ENCODE data around the gene NSRP1.
A peak's percentile ranks its signal among the peaks of the same experiment; 100 is the strongest.
"Not testable (repeated sequence)": the region's sequence is repeated elsewhere in the genome, so short reads cannot be mapped to it uniquely, and the experiment has no call there.

NSRP1 gene

GRCh38 chr17:30225919-30226553 lies 109.4 kb downstream of the NSRP1 start:
- no peaks in the 10 kb centered on the region for H3K36me3 ChIP-seq (ENCODE audit: control insufficient read depth in 1 of 2, insufficient read depth in 2 of 2, low read length in 2 of 2)
- no peaks in the 10 kb centered on the region for H3K9me3 ChIP-seq (ENCODE audit: control insufficient read depth in 1 of 2, low read length in 2 of 2)
- H3K27me3 ChIP-seq (ENCODE audit: control insufficient read depth in 1 of 2, insufficient read depth in 2 of 2, low read length in 2 of 2): peaks cover 0 to 5% of the 10 kb centered on the region in 2 donors
- H3K27ac ChIP-seq (ENCODE audit: low read depth, low read length): no peak overlapping the region
- H3K4me1 ChIP-seq (ENCODE audit: control insufficient read depth in 1 of 2, insufficient read depth in 2 of 2, low read length in 2 of 2): peaks cover 18 to 26% of the 10 kb centered on the region in 2 donors
- H3K9ac ChIP-seq (ENCODE audit: low read depth in 1 of 2, low read length in 2 of 2): no peak overlapping the region
- H3K4me3 ChIP-seq (ENCODE audit: low read depth in 1 of 2, low read length in 2 of 2): no peak overlapping the region

- H3K9me3 ChIP-seq (ENCODE audit: control insufficient read depth in 1 of 2, low read length in 2 of 2): no peaks in the 10 kb centered on the region
- H3K27me3 ChIP-seq (ENCODE audit: control insufficient read depth in 1 of 2, insufficient read depth in 2 of 2, low read length in 2 of 2): peaks cover under 1 to 5% of the 10 kb centered on the region in 2 donors
- H3K4me3 ChIP-seq (ENCODE audit: low read depth in 1 of 2, low read length in 2 of 2): no peak overlapping the region
- H3K4me1 ChIP-seq (ENCODE audit: control insufficient read depth in 1 of 2, insufficient read depth in 2 of 2, low read length in 2 of 2): peaks cover 18 to 26% of the 10 kb centered on the region in 2 donors
- no peak overlapping the region for H3K27ac ChIP-seq (ENCODE audit: low read depth, low read length)
- H3K36me3 ChIP-seq (ENCODE audit: control insufficient read depth in 1 of 2, insufficient read depth in 2 of 2, low read length in 2 of 2): no peaks in the 10 kb centered on the region
- H3K9ac ChIP-seq (ENCODE audit: low read depth in 1 of 2, low read length in 2 of 2): no peak overlapping the region
These were observed 110.3 kb downstream of the NSRP1 start for GRCh38 chr17:30226878-30227277.

GRCh38 chr17:30228011-30228410 lies 111.4 kb downstream of the NSRP1 start:
- H3K27me3 ChIP-seq (ENCODE audit: control insufficient read depth in 1 of 2, insufficient read depth in 2 of 2, low read length in 2 of 2): peaks cover 4 to 11% of the 10 kb centered on the region in 2 donors
- no peak overlapping the region for H3K4me3 ChIP-seq (ENCODE audit: low read depth in 1 of 2, low read length in 2 of 2)
- no peak overlapping the region for H3K9ac ChIP-seq (ENCODE audit: low read depth in 1 of 2, low read length in 2 of 2)
- no peaks in the 10 kb centered on the region for H3K36me3 ChIP-seq (ENCODE audit: control insufficient read depth in 1 of 2, insufficient read depth in 2 of 2, low read length in 2 of 2)
- no peaks in the 10 kb centered on the region for H3K9me3 ChIP-seq (ENCODE audit: control insufficient read depth in 1 of 2, low read length in 2 of 2)
- peaks cover 18 to 20% of the 10 kb centered on the region in 2 donors for H3K4me1 ChIP-seq (ENCODE audit: control insufficient read depth in 1 of 2, insufficient read depth in 2 of 2, low read length in 2 of 2)
- no peak overlapping the region for H3K27ac ChIP-seq (ENCODE audit: low read depth, low read length)

GRCh38 chr17:30229012-30229411 lies 112.4 kb downstream of the NSRP1 start:
- Histone ChIP-seq H3K9me3 (ENCODE audit: control insufficient read depth in 1 of 2, low read length in 2 of 2) (no peaks in the 10 kb centered on the region), H3K9ac (ENCODE audit: low read depth in 1 of 2, low read length in 2 of 2) (no peak overlapping the region), H3K27me3 (ENCODE audit: control insufficient read depth in 1 of 2, insufficient read depth in 2 of 2, low read length in 2 of 2) (peaks cover 4 to 12% of the 10 kb centered on the region in 2 donors), H3K27ac (ENCODE audit: low read depth, low read length) (no peak overlapping the region), H3K4me1 (ENCODE audit: control insufficient read depth in 1 of 2, insufficient read depth in 2 of 2, low read length in 2 of 2) (peaks cover 11 to 13% of the 10 kb centered on the region in 2 donors), H3K36me3 (ENCODE audit: control insufficient read depth in 1 of 2, insufficient read depth in 2 of 2, low read length in 2 of 2) (no peaks in the 10 kb centered on the region), H3K4me3 (ENCODE audit: low read depth in 1 of 2, low read length in 2 of 2) (no peak overlapping the region)

- not testable (repeated sequence) for H3K9ac ChIP-seq (ENCODE audit: low read depth in 1 of 2, low read length in 2 of 2); H3K36me3 ChIP-seq (ENCODE audit: control insufficient read depth in 1 of 2, insufficient read depth in 2 of 2, low read length in 2 of 2); H3K27ac ChIP-seq (ENCODE audit: low read depth, low read length); H3K9me3 ChIP-seq (ENCODE audit: control insufficient read depth in 1 of 2, low read length in 2 of 2); H3K4me3 ChIP-seq (ENCODE audit: low read depth in 1 of 2, low read length in 2 of 2)
- Histone ChIP-seq H3K27me3 (ENCODE audit: control insufficient read depth in 1 of 2, insufficient read depth in 2 of 2, low read length in 2 of 2) (peaks cover 13 to 16% of the 10 kb centered on the region in 2 donors), H3K4me1 (ENCODE audit: control insufficient read depth in 1 of 2, insufficient read depth in 2 of 2, low read length in 2 of 2) (peaks cover 13% of the 10 kb centered on the region in 2 donors)
These were observed 113.4 kb downstream of the NSRP1 start for GRCh38 chr17:30230009-30230408.

- no peak overlapping the region for H3K9ac ChIP-seq (ENCODE audit: low read depth in 1 of 2, low read length in 2 of 2)
- H3K4me3 ChIP-seq (ENCODE audit: low read depth in 1 of 2, low read length in 2 of 2): no peak overlapping the region
- H3K27ac ChIP-seq (ENCODE audit: low read depth, low read length): no peak overlapping the region
- H3K4me1 ChIP-seq (ENCODE audit: control insufficient read depth in 1 of 2, insufficient read depth in 2 of 2, low read length in 2 of 2): peaks cover 12 to 15% of the 10 kb centered on the region in 2 donors
- no peaks in the 10 kb centered on the region for H3K9me3 ChIP-seq (ENCODE audit: control insufficient read depth in 1 of 2, low read length in 2 of 2)
- peaks cover 20 to 21% of the 10 kb centered on the region in 2 donors for H3K27me3 ChIP-seq (ENCODE audit: control insufficient read depth in 1 of 2, insufficient read depth in 2 of 2, low read length in 2 of 2)
- H3K36me3 ChIP-seq (ENCODE audit: control insufficient read depth in 1 of 2, insufficient read depth in 2 of 2, low read length in 2 of 2): no peaks in the 10 kb centered on the region
These were observed 114.0 kb downstream of the NSRP1 start for GRCh38 chr17:30230596-30231125.

GRCh38 chr17:30232015-30232823 lies 115.6 kb downstream of the NSRP1 start:
- no peaks in the 10 kb centered on the region for H3K36me3 ChIP-seq (ENCODE audit: control insufficient read depth in 1 of 2, insufficient read depth in 2 of 2, low read length in 2 of 2)
- no peak overlapping the region for H3K4me3 ChIP-seq (ENCODE audit: low read depth in 1 of 2, low read length in 2 of 2)
- no peak overlapping the region for H3K27ac ChIP-seq (ENCODE audit: low read depth, low read length)
- H3K27me3 ChIP-seq (ENCODE audit: control insufficient read depth in 1 of 2, insufficient read depth in 2 of 2, low read length in 2 of 2): peaks cover 30 to 31% of the 10 kb centered on the region in 2 donors
- peaks cover 14 to 19% of the 10 kb centered on the region in 2 donors for H3K4me1 ChIP-seq (ENCODE audit: control insufficient read depth in 1 of 2, insufficient read depth in 2 of 2, low read length in 2 of 2)
- H3K9ac ChIP-seq (ENCODE audit: low read depth in 1 of 2, low read length in 2 of 2): no peak overlapping the region
- no peaks in the 10 kb centered on the region for H3K9me3 ChIP-seq (ENCODE audit: control insufficient read depth in 1 of 2, low read length in 2 of 2)

- Histone ChIP-seq H3K4me3 (ENCODE audit: low read depth in 1 of 2, low read length in 2 of 2) (no peak overlapping the region), H3K27me3 (ENCODE audit: control insufficient read depth in 1 of 2, insufficient read depth in 2 of 2, low read length in 2 of 2) (peaks cover 37 to 38% of the 10 kb centered on the region in 2 donors), H3K27ac (ENCODE audit: low read depth, low read length) (no peak overlapping the region), H3K9ac (ENCODE audit: low read depth in 1 of 2, low read length in 2 of 2) (no peak overlapping the region), H3K36me3 (ENCODE audit: control insufficient read depth in 1 of 2, insufficient read depth in 2 of 2, low read length in 2 of 2) (no peaks in the 10 kb centered on the region), H3K9me3 (ENCODE audit: control insufficient read depth in 1 of 2, low read length in 2 of 2) (no peaks in the 10 kb centered on the region), H3K4me1 (ENCODE audit: control insufficient read depth in 1 of 2, insufficient read depth in 2 of 2, low read length in 2 of 2) (peaks cover 20 to 27% of the 10 kb centered on the region in 2 donors)
These were observed 116.3 kb downstream of the NSRP1 start for GRCh38 chr17:30232824-30233427.

- Histone ChIP-seq H3K27ac (ENCODE audit: low read depth, low read length) (no peak overlapping the region), H3K9me3 (ENCODE audit: control insufficient read depth in 1 of 2, low read length in 2 of 2) (no peaks in the 10 kb centered on the region), H3K9ac (ENCODE audit: low read depth in 1 of 2, low read length in 2 of 2) (no peak overlapping the region), H3K4me1 (ENCODE audit: control insufficient read depth in 1 of 2, insufficient read depth in 2 of 2, low read length in 2 of 2) (peaks cover 20 to 21% of the 10 kb centered on the region in 2 donors), H3K4me3 (ENCODE audit: low read depth in 1 of 2, low read length in 2 of 2) (no peak overlapping the region), H3K27me3 (ENCODE audit: control insufficient read depth in 1 of 2, insufficient read depth in 2 of 2, low read length in 2 of 2) (peaks cover 47 to 49% of the 10 kb centered on the region in 2 donors), H3K36me3 (ENCODE audit: control insufficient read depth in 1 of 2, insufficient read depth in 2 of 2, low read length in 2 of 2) (no peaks in the 10 kb centered on the region)
These were observed 117.7 kb downstream of the NSRP1 start for GRCh38 chr17:30234296-30234695.

- Histone ChIP-seq H3K27me3 (ENCODE audit: control insufficient read depth in 1 of 2, insufficient read depth in 2 of 2, low read length in 2 of 2) (peaks cover 47 to 49% of the 10 kb centered on the region in 2 donors), H3K36me3 (ENCODE audit: control insufficient read depth in 1 of 2, insufficient read depth in 2 of 2, low read length in 2 of 2) (no peaks in the 10 kb centered on the region), H3K27ac (ENCODE audit: low read depth, low read length) (no peak overlapping the region), H3K9me3 (ENCODE audit: control insufficient read depth in 1 of 2, low read length in 2 of 2) (no peaks in the 10 kb centered on the region), H3K4me3 (ENCODE audit: low read depth in 1 of 2, low read length in 2 of 2) (peak overlapping the region; percentile 38 to 69), H3K9ac (ENCODE audit: low read depth in 1 of 2, low read length in 2 of 2) (no peak overlapping the region), H3K4me1 (ENCODE audit: control insufficient read depth in 1 of 2, insufficient read depth in 2 of 2, low read length in 2 of 2) (peaks cover 20 to 21% of the 10 kb centered on the region in 2 donors)
These were observed 118.3 kb downstream of the NSRP1 start for GRCh38 chr17:30234964-30235363.
